Ascending aorta (tissue), 2 donors: ENCODE data around the gene CEACAM4. TPM values are rescaled to one million over a fixed set of nuclear protein-coding genes. Genes with fewer than 3 reads are reported as not detected.

ENCODE experiments used
- DNase-seq, 2 donors: peaks; one replicate each; pipeline ENCODE4 v3.0.0-alpha.2; 2019; ENCODE audit warnings: low spot score in 2 of 2
- H3K27ac ChIP-seq, 2 donors: fragments of 200-600 bp; sonication (generic); one replicate each; pipeline ENCODE4 v1.5.1; 2016 to 2017; ENCODE audit warnings: mild to moderate bottlenecking in 1 of 2
- H3K27me3 ChIP-seq: fragments of 200-600 bp; sonication (generic); one replicate; pipeline ENCODE4 v1.5.1; 2017
- H3K36me3 ChIP-seq, 2 donors: fragments of 200-600 bp; sonication (generic); one replicate each; pipeline ENCODE4 v1.5.1; 2016
- H3K4me1 ChIP-seq, 2 donors: fragments of 200-600 bp; sonication (generic); one replicate each; pipeline ENCODE4 v1.5.1; 2016 to 2017; ENCODE audit warnings: mild to moderate bottlenecking in 1 of 2
- H3K4me3 ChIP-seq, 2 donors: fragments of 200-600 bp; sonication (generic); one replicate each; pipeline ENCODE4 v1.5.1; 2016 to 2017; ENCODE audit warnings: mild to moderate bottlenecking in 1 of 2
- H3K9me3 ChIP-seq, 2 donors: fragments of 200-600 bp; sonication (generic); one replicate each; pipeline ENCODE4 v1.5.1; 2016
- CTCF ChIP-seq, 3 experiments: fragments of 200-600 bp in 2 of 3; fragments of 450-650 bp in 1 of 3; sonication (generic) in 2 of 3; IDR thresholded peaks; one replicate each; pipeline ENCODE4 v1.5.1; 2016 to 2019; ENCODE audit warnings: antibody characterized with exemption in 3 of 3, mild to moderate bottlenecking in 1 of 3, moderate library complexity in 1 of 3
- intact Hi-C: fragments of 100-400 bp; cut with DNase I; formaldehyde crosslinking; loops from one replicate; pipeline ENCODE4 v1.15.1; 2023
- total RNA-seq: library from RNA; depleted of rRNA; stranded (reverse); fragments of >200 nt; gene quantifications from one replicate; pipeline ENCODE4 v1.1.0, GENCODE V29; 2016

Gene CEACAM4
- total RNA-seq, 1 donor from 2014 or later, result not detected

GRCh38 chr19:41589371-41589770 is 37.5 kb downstream of the CEACAM4 start:
- Histone ChIP-seq H3K4me1 (no peaks in the 10 kb centered on the region), H3K36me3 (no peaks in the 10 kb centered on the region), H3K9me3 (peaks cover 0 to 6% of the 10 kb centered on the region in 2 donors), H3K4me3 (no peak overlapping the region), H3K27ac (no peak overlapping the region), H3K27me3 (no peaks in the 10 kb centered on the region)
- intact Hi-C loops, result no loop called here
- no peak for TF ChIP-seq CTCF (IDR thresholded peaks at IDR 0.05)
- DNase-seq, result no peak

- H3K9me3 ChIP-seq, result peaks cover 0 to 1% of the 10 kb centered on the region in 2 donors
- intact Hi-C loops, result no loop called here
- no peaks in the 10 kb centered on the region for H3K4me1 ChIP-seq
- DNase-seq, result no peak
- H3K27ac ChIP-seq, result no peak overlapping the region
- no peak for TF ChIP-seq CTCF (IDR thresholded peaks at IDR 0.05)
- H3K36me3 ChIP-seq, result no peaks in the 10 kb centered on the region
- H3K27me3 ChIP-seq, result no peaks in the 10 kb centered on the region
- no peak overlapping the region for H3K4me3 ChIP-seq
Measured at GRCh38 chr19:41588497-41589209, 38.2 kb downstream of the CEACAM4 start.

- Histone ChIP-seq H3K9me3 (no peaks in the 10 kb centered on the region), H3K27ac (no peak overlapping the region), H3K36me3 (no peaks in the 10 kb centered on the region), H3K4me3 (no peak overlapping the region), H3K27me3 (no peaks in the 10 kb centered on the region), H3K4me1 (no peaks in the 10 kb centered on the region)
- no peak for TF ChIP-seq CTCF (IDR thresholded peaks at IDR 0.05)
- no peak for DNase-seq
- intact Hi-C loops, result no loop called here
Measured at GRCh38 chr19:41587838-41588210, 39.0 kb downstream of the CEACAM4 start.

GRCh38 chr19:41587101-41587837 is 39.6 kb downstream of the CEACAM4 start:
- intact Hi-C loops, result no loop called here
- Histone ChIP-seq H3K27ac (no peak overlapping the region), H3K36me3 (no peaks in the 10 kb centered on the region), H3K4me1 (no peaks in the 10 kb centered on the region), H3K27me3 (no peaks in the 10 kb centered on the region), H3K9me3 (no peaks in the 10 kb centered on the region), H3K4me3 (no peak overlapping the region)
- no peak for DNase-seq
- TF ChIP-seq CTCF (IDR thresholded peaks at IDR 0.05), result no peak

GRCh38 chr19:41586064-41586463 is 40.8 kb downstream of the CEACAM4 start:
- no peak for TF ChIP-seq CTCF (IDR thresholded peaks at IDR 0.05)
- H3K27me3 ChIP-seq, result no peaks in the 10 kb centered on the region
- no peak overlapping the region for H3K4me3 ChIP-seq
- no peak for DNase-seq
- no peaks in the 10 kb centered on the region for H3K36me3 ChIP-seq
- no peaks in the 10 kb centered on the region for H3K4me1 ChIP-seq
- H3K9me3 ChIP-seq, result no peaks in the 10 kb centered on the region
- H3K27ac ChIP-seq, result no peak overlapping the region
- intact Hi-C loops, result no loop called here
